Lower leg skin (tissue), 4 donors: ENCODE measurements around the gene SVBP. TPM values are rescaled to one million over a fixed set of nuclear protein-coding genes. Genes with fewer than 3 reads are reported as not detected.

ENCODE experiments used
- DNase-seq, 2 donors: peaks; one replicate each; pipeline ENCODE4 v3.0.0-alpha.2; 2019; ENCODE audit warnings: low spot score in 2 of 2
- H3K4me3 ChIP-seq: fragments of 200-600 bp; sonication (generic); 2 replicates; pipeline ENCODE4 v1.5.1; 2017; ENCODE audit warnings: mild to moderate bottlenecking, low read depth; ENCODE audit not compliant: poor library complexity, severe bottlenecking
- CTCF ChIP-seq, 3 donors: fragments of 450-650 bp; IDR thresholded peaks; one replicate each; pipeline ENCODE4 v1.5.1; 2016; ENCODE audit warnings: antibody characterized with exemption in 3 of 3, mild to moderate bottlenecking in 3 of 3, moderate library complexity in 2 of 3
- POLR2A ChIP-seq, 2 donors: fragments of 450-650 bp; IDR thresholded peaks; one replicate each; pipeline ENCODE4 v1.6.1; 2016 to 2017; ENCODE audit warnings: antibody characterized with exemption in 2 of 2, mild to moderate bottlenecking in 1 of 2, moderate library complexity in 1 of 2
- WGBS, 2 donors: methylation state at CpG; one replicate each; pipeline ENCODE4 v1.1.5; 2018; 5-methylcytosine and 5-hydroxymethylcytosine counted together
- intact Hi-C: fragments of 100-400 bp; cut with DNase I; formaldehyde crosslinking; loops from one replicate; pipeline ENCODE4 v1.15.0; 2023; ENCODE audit warnings: low total_unique reads
- total RNA-seq, 4 donors: library from RNA; depleted of rRNA; stranded (reverse); fragments of >200 nt; gene quantifications; one replicate each; pipeline ENCODE4 v1.1.0, GENCODE V29; 2016

The SVBP gene
- total RNA-seq, 4 donors from 2014 or later = 11.2 to 18.1 (median 14.1) TPM

GRCh38 chr1:42761567-42761966 lies 55.6 kb downstream of the SVBP start:
- no peak for DNase-seq
- WGBS, 2 donors = 91 to 96% methylated on average over 4 of the region's 4 CpGs

GRCh38 chr1:42759114-42759513 lies 58.1 kb downstream of the SVBP start:
- WGBS, 2 donors = 78% methylated on average over 9 of the region's 9 CpGs

More at GRCh38 chr1:42761567-42761966, 55.6 kb downstream of the SVBP start:
- intact Hi-C loops = no loop called here
- no peak overlapping the region for H3K4me3 ChIP-seq
- no peak for TF ChIP-seq POLR2A (IDR thresholded peaks at IDR 0.05)
- TF ChIP-seq CTCF (IDR thresholded peaks at IDR 0.05) = no peak

GRCh38 chr1:42758641-42759040 lies 58.6 kb downstream of the SVBP start:
- intact Hi-C loops = no loop called here
- no peak for DNase-seq
- TF ChIP-seq POLR2A (IDR thresholded peaks at IDR 0.05) (no peak), CTCF (IDR thresholded peaks at IDR 0.05) (no peak)
- H3K4me3 ChIP-seq = no peak overlapping the region
- 80 to 84% methylated on average over 3 of the region's 3 CpGs for WGBS, 2 donors

More at GRCh38 chr1:42759114-42759513, 58.1 kb downstream of the SVBP start:
- DNase-seq = no peak
- TF ChIP-seq POLR2A (IDR thresholded peaks at IDR 0.05) (no peak), CTCF (IDR thresholded peaks at IDR 0.05) (no peak)
- intact Hi-C loops = no loop called here
- H3K4me3 ChIP-seq = no peak overlapping the region

- no peak overlapping the region for H3K4me3 ChIP-seq
- TF ChIP-seq POLR2A (IDR thresholded peaks at IDR 0.05) (no peak), CTCF (IDR thresholded peaks at IDR 0.05) (no peak)
- no peak for DNase-seq
- intact Hi-C loops = no loop called here
These were observed 59.3 kb downstream of the SVBP start for GRCh38 chr1:42757892-42758275.

Other genes starting within 250 kb of the SVBP start
- 10 to 100 TPM; 16.2 to 25.7 (median 20.5) TPM for gene PPIH, start 159.0 kb downstream of the SVBP start, total RNA-seq
- gene YBX1, start 135.0 kb downstream of the SVBP start, total RNA-seq = 100 to 1,000 TPM; 227 to 358 (median 293) TPM
- 1 to 10 TPM in 1 of 4 donors, under 1 TPM in 3; 0.12 to 1.2 (median 0.18) TPM for gene CLDN19, start 77.2 kb downstream of the SVBP start, total RNA-seq
- gene P3H1, start 50.4 kb downstream of the SVBP start, total RNA-seq = 10 to 100 TPM in 3 of 4 donors, 1 to 10 TPM in 1; 9.4 to 26.8 (median 13.5) TPM
- 1 to 10 TPM; 2.5 to 6.7 (median 3.6) TPM for gene C1orf50, start 50.1 kb downstream of the SVBP start, total RNA-seq
- under 1 TPM in 3 of 4 donors, not detected in 1; 0.08 to 0.22 (median 0.13) TPM for gene TMEM269, start 32.4 kb downstream of the SVBP start, total RNA-seq
- gene ERMAP, start 275 bp downstream of the SVBP start, total RNA-seq = 10 to 100 TPM in 1 of 4 donors, 1 to 10 TPM in 3; 8.0 to 11.5 (median 9.3) TPM
- 10 to 100 TPM in 2 of 4 donors, 1 to 10 TPM in 2; 7.6 to 11.6 (median 9.9) TPM for gene ZNF691, start 29.2 kb upstream of the SVBP start, total RNA-seq
- gene SLC2A1, start 141.5 kb upstream of the SVBP start, total RNA-seq = 1,000 to 10,000 TPM in 2 of 4 donors, 100 to 1,000 TPM in 2; 488 to 2,308 (median 910) TPM